GM18507 (cell line): ENCODE results near the gene COPS3.
"Not testable (repeated sequence)": the region's sequence is repeated elsewhere in the genome, so short reads cannot be mapped to it uniquely, and the experiment has no call there.

Experiments
- DNase-seq: peaks from one replicate; pipeline ENCODE4 v3.0.0; 2011; ENCODE audit warnings: low read depth; ENCODE audit not compliant: insufficient read length; ENCODE audit errors: extremely low spot score
- FAIRE-seq: peaks from 2 replicates; lab custom pipeline; 2011; peaks lifted over from hg19 to GRCh38; lab: Jason Lieb, UNC

The COPS3 gene

GRCh38 chr17:17303010-17303846 is 22.2 kb upstream of the COPS3 start, which contains the start of gene NT5M:
Gene NT5M, plus strand, starts transcription at chr17:17303373. Its CDS starts 178 bp downstream, at chr17:17303551.
- peak; percentile 72 for DNase-seq
- peak; percentile 67 for FAIRE-seq

DNA sequence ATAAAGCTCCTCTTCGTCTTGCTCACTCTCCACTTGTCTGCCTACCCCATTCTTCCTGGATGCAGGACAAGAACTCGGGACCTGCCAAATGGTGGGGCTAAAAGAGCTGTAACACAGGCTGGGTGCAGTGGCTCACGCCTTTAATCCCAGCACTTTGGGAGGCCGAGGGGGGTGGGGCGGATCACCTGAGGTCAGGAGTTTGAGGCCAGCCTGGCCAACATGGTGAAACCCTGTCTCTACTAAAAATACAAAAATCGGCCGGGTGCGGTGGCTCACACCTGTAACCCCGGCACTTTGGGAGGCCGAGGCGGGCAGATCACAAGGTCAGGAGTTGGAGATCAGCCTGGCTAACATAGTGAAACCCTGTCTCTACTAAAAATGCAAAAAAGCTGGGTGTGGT is 20.6 kb upstream of the COPS3 start:
- not testable (repeated sequence) for FAIRE-seq, DNase-seq

DNA sequence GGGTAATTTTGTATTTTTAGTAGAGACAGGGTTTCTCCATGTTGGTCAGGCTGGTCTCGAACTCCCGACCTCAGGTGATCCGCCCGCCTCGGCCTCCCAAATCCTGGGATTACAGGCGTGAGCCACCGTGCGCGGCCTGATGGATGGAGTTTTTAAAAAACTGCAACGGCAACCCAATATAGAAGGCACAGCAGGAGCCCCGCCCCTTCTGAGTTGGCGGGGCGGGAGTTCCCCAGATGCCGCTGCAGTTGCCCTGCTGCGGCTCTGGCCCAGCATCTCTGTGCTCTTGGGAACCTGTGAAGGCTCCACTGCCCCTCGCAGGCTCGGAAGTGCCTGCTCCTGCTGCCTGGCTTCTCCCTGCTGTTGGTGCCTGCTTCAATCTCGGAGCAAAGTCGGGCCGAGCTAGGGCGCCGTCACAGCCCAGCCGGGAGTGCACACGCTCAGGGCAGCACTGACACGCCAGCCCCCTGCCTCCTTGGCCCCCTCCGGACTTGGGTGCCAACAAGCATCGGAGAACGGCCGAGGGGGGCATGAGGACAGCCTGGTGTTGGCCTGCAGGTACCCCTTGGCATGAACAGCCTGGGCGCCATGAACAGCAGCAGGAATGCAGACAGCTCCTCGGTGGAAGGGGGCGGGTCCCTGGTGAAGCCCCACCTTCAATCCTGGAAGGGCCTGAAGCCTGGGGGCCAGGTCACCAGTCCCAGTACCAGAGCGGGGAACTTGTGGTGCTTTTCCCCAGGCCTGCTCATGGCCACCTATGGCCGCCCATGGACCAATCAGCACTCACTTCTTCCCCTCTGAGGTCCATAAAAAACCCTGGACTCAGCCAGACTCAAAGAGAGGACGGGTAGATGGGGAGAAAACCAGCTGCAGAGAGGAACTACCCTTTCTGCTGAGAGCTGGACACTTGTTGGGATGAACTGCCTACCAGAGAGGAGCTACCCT is 19.9 kb upstream of the COPS3 start:
- DNase-seq (no peak), FAIRE-seq (peak; percentile 81)

- FAIRE-seq (peak; percentile 50), DNase-seq (no peak)
These were observed 17.1 kb upstream of the COPS3 start for GRCh38 chr17:17298108-17298507.

GRCh38 chr17:17297217-17297616 is 16.2 kb upstream of the COPS3 start:
- no peak for DNase-seq

DNA sequence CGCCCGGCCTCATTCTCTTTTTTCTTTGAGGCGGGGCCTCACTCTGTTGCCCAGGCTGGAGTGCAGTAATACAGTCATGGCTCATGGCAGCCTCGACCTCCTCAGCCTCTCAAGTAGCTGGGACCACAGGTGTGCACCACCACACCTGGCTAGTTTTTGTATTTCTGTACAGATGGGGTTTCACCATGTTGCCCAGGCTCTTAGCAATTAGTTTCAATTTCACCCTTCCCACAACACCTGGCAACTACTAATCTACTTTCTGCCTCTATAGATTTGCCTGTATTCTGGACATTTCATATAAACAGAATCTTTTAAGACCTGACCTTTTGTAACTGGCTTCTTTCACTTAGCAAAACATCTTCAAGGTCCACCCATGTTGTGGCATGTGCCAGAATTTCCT is 14.1 kb upstream of the COPS3 start:
- DNase-seq (no peak), FAIRE-seq (no peak)

More at GRCh38 chr17:17297217-17297616, 16.2 kb upstream of the COPS3 start:
- FAIRE-seq = no peak

DNA sequence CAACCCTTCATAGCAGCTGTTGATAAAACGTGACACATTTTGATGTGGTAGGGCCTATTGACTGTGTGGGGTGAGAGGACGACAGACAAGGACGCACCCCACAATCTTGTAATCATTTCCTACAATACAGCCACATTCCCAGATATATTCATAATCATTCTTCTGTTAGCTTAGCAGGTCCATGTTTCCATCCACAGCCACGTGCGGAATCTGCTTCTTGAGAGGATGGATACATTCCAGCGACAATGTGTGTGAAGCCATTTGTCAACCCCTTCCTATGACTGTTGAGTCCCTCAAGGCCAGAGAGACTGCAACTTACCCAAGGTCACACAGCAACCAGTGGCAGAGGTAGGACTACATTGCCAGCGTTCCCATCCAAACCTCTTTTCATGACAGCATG is 8.7 kb upstream of the COPS3 start:
- DNase-seq = no peak
- no peak for FAIRE-seq

- FAIRE-seq (no peak), DNase-seq (no peak)
These were observed 8.0 kb upstream of the COPS3 start for GRCh38 chr17:17289086-17289485.

GRCh38 chr17:17285951-17286350 is 4.9 kb upstream of the COPS3 start:
- FAIRE-seq = no peak

GRCh38 chr17:17279316-17279715 is 1.7 kb downstream of the COPS3 start:
- no peak for FAIRE-seq

More at GRCh38 chr17:17285951-17286350, 4.9 kb upstream of the COPS3 start:
- no peak for DNase-seq

GRCh38 chr17:17277431-17277830 is 3.6 kb downstream of the COPS3 start:
- DNase-seq, FAIRE-seq: not testable (repeated sequence)

More at GRCh38 chr17:17279316-17279715, 1.7 kb downstream of the COPS3 start:
- no peak for DNase-seq

DNA sequence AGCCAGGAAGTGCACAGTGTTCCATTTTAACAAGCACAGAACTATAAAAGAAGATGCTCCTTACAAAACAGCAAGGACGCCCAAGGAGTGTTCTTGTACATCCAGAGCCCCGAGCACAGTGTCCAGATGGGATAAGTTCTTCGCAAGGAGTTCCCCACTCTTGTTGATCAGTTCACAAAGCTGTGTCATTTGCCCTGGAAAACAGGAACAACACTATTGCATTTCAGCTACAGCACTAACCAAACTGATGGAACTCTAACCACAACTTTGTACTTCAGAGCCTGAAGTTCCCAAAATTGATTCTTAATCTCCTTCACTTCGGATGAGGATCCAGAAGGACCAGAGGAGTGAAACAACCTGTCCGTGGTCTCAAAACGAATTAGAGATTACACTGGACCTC is 5.1 kb downstream of the COPS3 start:
- FAIRE-seq (no peak), DNase-seq (no peak)

DNA sequence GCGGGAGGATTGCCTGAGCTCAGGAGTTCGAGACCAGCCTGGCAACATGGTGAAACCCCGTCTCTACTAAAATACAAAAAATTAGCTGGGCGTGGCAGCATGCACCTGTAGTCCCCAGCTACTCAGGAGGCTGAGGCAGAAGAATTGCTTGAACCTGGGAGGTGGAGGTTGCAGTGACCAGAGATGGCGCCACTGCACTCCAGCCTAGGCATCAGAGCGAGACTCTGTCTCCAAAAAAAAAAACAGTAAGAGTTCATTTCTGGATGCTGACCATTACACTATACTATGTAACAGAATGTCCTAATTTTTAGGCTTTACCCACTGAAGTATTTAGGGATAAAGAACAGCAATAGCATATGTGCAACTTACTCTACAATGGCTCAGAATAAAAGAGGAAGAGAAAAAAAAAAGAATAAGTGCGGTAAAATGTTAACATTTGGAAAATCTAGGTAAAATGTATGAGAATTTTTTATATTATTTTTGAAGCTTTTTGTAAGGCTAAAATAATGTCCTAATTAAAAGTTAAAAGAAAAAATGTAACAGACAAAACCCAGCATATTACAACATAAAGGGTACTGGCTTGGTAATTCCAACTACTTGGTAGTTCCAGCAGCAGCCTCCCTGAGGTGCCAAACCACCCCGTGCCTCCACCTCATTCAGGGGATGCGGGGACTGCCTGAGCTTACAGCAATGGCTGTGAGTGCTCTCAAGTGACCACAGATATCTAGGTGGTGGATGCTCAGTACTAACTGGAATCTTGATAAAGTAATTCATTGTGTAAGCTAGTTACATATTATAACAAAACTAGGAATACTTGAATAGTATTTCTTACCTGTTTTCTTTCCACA is 10.9 kb downstream of the COPS3 start:
- no peak for FAIRE-seq
- no peak for DNase-seq

- DNase-seq = no peak
- no peak for FAIRE-seq
These were observed 16.6 kb downstream of the COPS3 start for GRCh38 chr17:17264430-17264829.

DNA sequence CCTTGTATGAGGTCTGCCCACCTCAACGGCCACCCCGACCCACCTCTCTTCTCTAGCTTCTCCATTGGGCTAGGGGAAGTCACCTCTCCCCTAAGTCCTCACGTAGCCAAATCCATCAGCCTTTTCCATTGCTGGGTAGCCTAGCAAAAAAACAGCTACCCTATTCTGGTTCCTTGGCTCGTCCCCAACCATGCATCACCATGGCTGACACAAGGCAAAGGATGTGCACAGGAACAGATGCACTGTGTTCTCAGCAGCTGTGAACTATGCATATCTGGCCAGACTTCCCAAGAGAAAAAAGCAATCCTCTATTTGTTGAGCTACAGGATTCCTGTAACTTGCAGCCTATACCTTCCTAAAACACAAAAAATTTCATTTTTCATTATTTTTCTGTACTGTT is 22.0 kb downstream of the COPS3 start:
- FAIRE-seq = no peak

GRCh38 chr17:17258011-17258410 is 23.0 kb downstream of the COPS3 start:
- FAIRE-seq (no peak), DNase-seq (no peak)

More for the DNA sequence above, 22.0 kb downstream of the COPS3 start:
- no peak for DNase-seq

- DNase-seq (no peak), FAIRE-seq (no peak)
These were observed 24.7 kb downstream of the COPS3 start for GRCh38 chr17:17256316-17256715.

- not testable (repeated sequence) for DNase-seq, FAIRE-seq
These were observed 25.4 kb downstream of the COPS3 start for GRCh38 chr17:17255689-17256088.

DNA sequence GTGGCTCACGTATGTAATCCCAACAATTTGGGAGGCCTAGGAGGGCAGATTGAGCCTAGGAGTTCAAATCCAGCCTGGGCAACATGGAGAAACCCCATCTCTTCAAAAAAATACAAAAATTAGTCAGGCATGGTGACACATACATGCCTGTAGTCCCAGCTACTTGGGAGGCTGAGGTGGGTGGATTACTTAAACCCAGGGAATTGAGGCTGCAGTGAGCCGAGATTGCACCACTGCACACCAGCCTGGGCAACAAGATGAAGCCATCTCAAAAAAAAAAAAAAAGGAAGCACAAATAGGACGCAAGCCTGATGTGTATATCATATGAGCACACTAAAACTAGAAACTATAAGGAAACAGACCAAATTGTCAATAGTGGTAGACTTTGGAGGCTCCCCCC is 27.0 kb downstream of the COPS3 start:
- FAIRE-seq (no peak), DNase-seq (no peak)
